Glutamatergic neuron (in vitro differentiated cells): ENCODE measurements around the gene CDK11B. TPM values are rescaled to one million over a fixed set of nuclear protein-coding genes. Genes with fewer than 3 reads are reported as not detected.

Experiments
- DNase-seq: peaks from one replicate; pipeline ENCODE4 v3.0.0; 2022
- H3K27ac Mint-ChIP-seq: one replicate; pipeline ENCODE4 v1.8.0; 2020; ENCODE audit warnings: mild to moderate bottlenecking, mixed read lengths, inconsistent platforms; ENCODE audit not compliant: unreplicated experiment
- H3K27me3 Mint-ChIP-seq: one replicate; pipeline ENCODE4 v1.8.0; 2020; ENCODE audit warnings: mild to moderate bottlenecking, moderate library complexity, mixed read lengths, inconsistent platforms; ENCODE audit not compliant: unreplicated experiment
- H3K36me3 Mint-ChIP-seq: one replicate; pipeline ENCODE4 v1.8.0; 2020; ENCODE audit warnings: mild to moderate bottlenecking, mixed read lengths, inconsistent platforms; ENCODE audit not compliant: unreplicated experiment
- H3K4me1 Mint-ChIP-seq: one replicate; pipeline ENCODE4 v1.8.0; 2020; ENCODE audit warnings: mild to moderate bottlenecking, low read depth, mixed read lengths, inconsistent platforms; ENCODE audit not compliant: unreplicated experiment
- H3K4me3 Mint-ChIP-seq: one replicate; pipeline ENCODE4 v1.8.0; 2020; ENCODE audit warnings: mild to moderate bottlenecking, mixed read lengths, inconsistent platforms; ENCODE audit not compliant: unreplicated experiment
- H3K9me3 Mint-ChIP-seq: one replicate; pipeline ENCODE4 v1.8.0; 2020; ENCODE audit warnings: mild to moderate bottlenecking, moderate library complexity, mixed read lengths, inconsistent platforms; ENCODE audit not compliant: unreplicated experiment
- total RNA-seq: library from RNA; stranded (reverse); fragmentation: NEBNext Ultra II Directional; extraction: Animal tissue kit (Norgen Biotek cat#: 25700); gene quantifications from one replicate; pipeline ENCODE4 v1.2.1, GENCODE V29; 2021; ENCODE audit not compliant: unreplicated experiment
- TF ChIP-seq, protein P1 (sequence below): fragments of 200-600 bp; sonication (generic); IDR thresholded peaks from one replicate; pipeline ENCODE4 v1.5.0; 2021; ENCODE audit not compliant: partially characterized antibody, unreplicated experiment

The CDK11B gene
- total RNA-seq, 1 donor from 2014 or later = 32.7 TPM

DNA sequence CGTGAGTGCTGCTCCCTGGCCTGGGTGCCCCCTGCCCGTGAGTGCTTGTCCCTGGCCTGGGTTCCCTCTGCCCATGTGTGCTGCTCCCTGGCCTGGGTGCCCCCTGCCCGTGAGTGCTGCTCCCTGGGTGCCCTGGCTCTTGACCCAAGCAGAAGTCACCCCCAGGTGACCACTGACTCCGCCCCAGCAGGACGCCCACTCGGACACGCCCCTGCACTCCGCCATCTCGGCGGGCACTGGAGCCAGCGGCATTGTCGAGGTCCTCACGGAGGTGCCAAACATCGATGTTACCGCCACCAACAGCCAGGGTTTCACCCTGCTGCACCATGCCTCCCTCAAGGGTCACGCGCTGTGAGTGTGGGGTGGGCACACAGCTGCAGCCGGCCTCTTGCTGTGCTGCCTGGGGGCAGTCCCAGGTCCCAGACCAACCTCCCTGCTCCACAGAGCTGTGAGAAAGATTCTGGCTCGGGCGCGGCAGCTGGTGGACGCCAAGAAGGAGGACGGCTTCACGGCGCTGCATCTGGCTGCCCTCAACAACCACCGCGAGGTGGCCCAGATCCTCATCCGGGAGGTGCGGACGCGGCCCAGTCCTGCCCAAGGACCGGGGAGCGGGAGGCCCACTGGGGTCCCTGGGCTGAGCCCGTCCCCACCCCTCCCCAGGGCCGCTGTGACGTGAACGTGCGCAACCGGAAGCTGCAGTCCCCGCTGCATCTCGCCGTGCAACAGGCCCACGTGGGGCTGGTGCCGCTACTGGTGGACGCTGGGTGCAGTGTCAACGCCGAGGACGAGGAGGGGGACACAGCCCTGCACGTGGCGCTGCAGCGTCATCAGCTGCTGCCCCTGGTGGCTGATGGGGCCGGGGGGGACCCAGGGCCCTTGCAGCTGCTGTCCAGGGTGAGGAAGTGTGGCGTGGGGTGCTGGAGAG is 30.7 kb downstream of the CDK11B start:
- TF ChIP-seq, protein P1, sequence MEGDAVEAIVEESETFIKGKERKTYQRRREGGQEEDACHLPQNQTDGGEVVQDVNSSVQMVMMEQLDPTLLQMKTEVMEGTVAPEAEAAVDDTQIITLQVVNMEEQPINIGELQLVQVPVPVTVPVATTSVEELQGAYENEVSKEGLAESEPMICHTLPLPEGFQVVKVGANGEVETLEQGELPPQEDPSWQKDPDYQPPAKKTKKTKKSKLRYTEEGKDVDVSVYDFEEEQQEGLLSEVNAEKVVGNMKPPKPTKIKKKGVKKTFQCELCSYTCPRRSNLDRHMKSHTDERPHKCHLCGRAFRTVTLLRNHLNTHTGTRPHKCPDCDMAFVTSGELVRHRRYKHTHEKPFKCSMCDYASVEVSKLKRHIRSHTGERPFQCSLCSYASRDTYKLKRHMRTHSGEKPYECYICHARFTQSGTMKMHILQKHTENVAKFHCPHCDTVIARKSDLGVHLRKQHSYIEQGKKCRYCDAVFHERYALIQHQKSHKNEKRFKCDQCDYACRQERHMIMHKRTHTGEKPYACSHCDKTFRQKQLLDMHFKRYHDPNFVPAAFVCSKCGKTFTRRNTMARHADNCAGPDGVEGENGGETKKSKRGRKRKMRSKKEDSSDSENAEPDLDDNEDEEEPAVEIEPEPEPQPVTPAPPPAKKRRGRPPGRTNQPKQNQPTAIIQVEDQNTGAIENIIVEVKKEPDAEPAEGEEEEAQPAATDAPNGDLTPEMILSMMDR = no peak
- Mint-ChIP-seq H3K27ac (no peak overlapping the region), H3K4me3 (no peak overlapping the region), H3K36me3 (no peaks in the 10 kb centered on the region), H3K27me3 (peaks cover 16% of the 10 kb centered on the region), H3K9me3 (peaks cover 11% of the 10 kb centered on the region), H3K4me1 (peaks cover 2% of the 10 kb centered on the region)
- peak; percentile 26 for DNase-seq

DNA sequence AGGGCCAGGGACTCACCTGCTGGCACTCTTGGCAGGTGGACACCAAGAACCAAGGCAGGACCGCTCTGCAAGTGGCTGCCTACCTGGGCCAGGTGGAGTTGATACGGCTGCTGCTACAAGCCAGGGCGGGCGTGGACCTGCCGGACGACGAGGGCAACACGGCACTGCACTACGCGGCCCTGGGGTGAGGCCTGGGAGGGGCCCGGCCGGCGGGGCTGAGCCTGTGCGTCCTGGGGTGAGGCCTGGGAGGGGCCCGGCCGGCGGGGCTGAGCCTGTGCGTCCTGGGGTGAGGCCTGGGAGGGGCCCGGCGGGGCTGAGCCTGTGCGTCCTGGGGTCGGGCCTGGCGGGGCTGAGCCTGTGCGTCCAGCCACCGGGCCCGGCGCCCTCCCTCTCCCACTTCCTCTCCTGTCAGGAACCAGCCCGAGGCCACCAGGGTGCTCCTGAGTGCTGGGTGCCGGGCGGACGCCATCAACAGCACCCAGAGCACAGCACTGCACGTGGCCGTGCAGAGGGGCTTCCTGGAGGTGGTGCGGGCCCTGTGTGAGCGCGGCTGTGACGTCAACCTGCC is 31.5 kb downstream of the CDK11B start:
- H3K36me3 Mint-ChIP-seq = no peaks in the 10 kb centered on the region
- DNase-seq = peak; percentile 32
- TF ChIP-seq, protein P1 = no peak
- H3K4me3 Mint-ChIP-seq = no peak overlapping the region
- H3K9me3 Mint-ChIP-seq = peaks cover 17% of the 10 kb centered on the region
- H3K4me1 Mint-ChIP-seq = peaks cover 7% of the 10 kb centered on the region
- H3K27ac Mint-ChIP-seq = no peak overlapping the region
- peaks cover 21% of the 10 kb centered on the region for H3K27me3 Mint-ChIP-seq

DNA sequence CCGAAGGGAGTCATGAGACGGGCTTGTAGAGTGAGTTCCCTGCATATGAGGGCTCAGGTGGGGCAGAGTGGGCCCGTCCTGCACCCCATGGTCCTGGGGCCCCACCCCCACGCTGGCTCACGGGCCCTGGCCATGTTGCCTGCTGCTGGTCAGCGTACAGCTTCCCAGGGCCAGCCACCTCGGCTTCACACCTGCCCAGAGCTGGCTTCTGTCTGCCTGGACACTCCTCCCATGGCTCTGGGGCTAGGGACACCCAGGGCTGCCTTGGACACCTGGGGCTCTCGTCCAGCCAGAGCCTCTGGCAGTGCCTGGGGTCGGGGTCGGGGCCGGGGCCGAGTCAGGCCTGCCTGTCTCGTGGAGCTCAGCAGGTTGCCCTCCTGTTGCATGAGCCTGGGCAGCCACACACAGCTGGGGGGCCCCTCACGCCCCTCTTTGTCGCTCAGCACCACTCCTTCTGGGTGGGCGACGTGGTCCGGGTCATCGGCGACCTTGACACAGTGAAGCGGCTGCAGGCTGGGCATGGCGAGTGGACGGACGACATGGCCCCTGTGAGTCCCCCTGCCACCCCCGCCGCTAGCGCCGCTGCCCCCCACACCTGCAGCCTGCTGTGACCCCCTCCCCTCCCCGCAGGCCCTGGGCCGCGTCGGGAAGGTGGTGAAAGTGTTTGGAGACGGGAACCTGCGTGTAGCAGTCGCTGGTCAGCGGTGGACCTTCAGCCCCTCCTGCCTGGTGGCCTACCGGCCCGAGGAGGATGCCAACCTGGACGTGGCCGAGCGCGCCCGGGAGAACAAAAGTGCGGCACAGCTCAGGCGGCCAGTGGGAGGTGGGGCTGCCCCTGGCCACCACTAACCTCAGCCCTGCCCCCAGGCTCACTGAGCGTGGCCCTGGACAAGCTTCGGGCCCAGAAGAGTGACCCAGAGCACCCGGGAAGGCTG is 32.3 kb downstream of the CDK11B start:
- TF ChIP-seq, protein P1 = no peak
- Mint-ChIP-seq H3K9me3 (peaks cover 15% of the 10 kb centered on the region), H3K36me3 (no peaks in the 10 kb centered on the region), H3K27ac (no peak overlapping the region), H3K4me1 (peaks cover 10% of the 10 kb centered on the region), H3K27me3 (peaks cover 22% of the 10 kb centered on the region), H3K4me3 (no peak overlapping the region)
- no peak for DNase-seq

DNA sequence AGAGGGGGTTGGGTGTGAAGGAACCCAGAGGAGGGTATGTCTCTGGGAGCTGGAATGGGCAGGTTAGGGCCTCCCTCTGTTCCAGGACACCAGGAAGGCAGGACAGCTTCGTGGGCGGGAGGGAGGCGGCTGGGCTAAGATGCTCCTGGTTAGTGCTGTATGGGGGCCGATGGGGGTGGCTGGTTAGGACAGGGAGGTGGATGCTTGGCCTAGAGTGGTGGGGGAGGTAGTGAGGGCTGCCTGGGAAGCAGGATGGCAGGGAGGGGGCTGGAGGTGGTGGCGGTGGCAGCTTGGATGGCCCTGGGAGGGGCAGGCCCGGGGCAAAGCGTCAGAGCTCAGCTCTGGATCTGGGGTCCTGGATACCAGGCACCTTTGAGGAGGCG is 33.0 kb downstream of the CDK11B start:
- no peak for DNase-seq
- Mint-ChIP-seq H3K4me3 (no peak overlapping the region), H3K27me3 (peaks cover 22% of the 10 kb centered on the region), H3K9me3 (peaks cover 15% of the 10 kb centered on the region), H3K27ac (no peak overlapping the region), H3K4me1 (peaks cover 10% of the 10 kb centered on the region), H3K36me3 (no peaks in the 10 kb centered on the region)
- TF ChIP-seq, protein P1 = no peak
